GM19025 (cell line): ENCODE data around the gene ARHGEF28.
A peak's percentile ranks its signal among the peaks of the same experiment; 100 is the strongest.

Source experiments
- ATAC-seq: cut with Tn5 transposase; IDR thresholded peaks from one replicate; pipeline ENCODE4 v1.9.1; 2021; ENCODE audit warnings: mild to moderate bottlenecking, low read depth, moderate library complexity; ENCODE audit not compliant: unreplicated experiment

Gene ARHGEF28

GRCh38 chr5:73648515-73648914 lies 22.5 kb downstream of the ARHGEF28 start:
- no peak for ATAC-seq

GRCh38 chr5:73649926-73650325 lies 23.9 kb downstream of the ARHGEF28 start:
- ATAC-seq, result no peak

GRCh38 chr5:73652391-73652790 lies 26.4 kb downstream of the ARHGEF28 start:
- ATAC-seq, result no peak

GRCh38 chr5:73654171-73654811 lies 28.3 kb downstream of the ARHGEF28 start:
- peak; percentile 66 for ATAC-seq

GRCh38 chr5:73654819-73655318 lies 28.9 kb downstream of the ARHGEF28 start:
- ATAC-seq, result no peak

- ATAC-seq, result no peak
Observed at GRCh38 chr5:73655521-73656160, 29.6 kb downstream of the ARHGEF28 start.

- ATAC-seq, result no peak
Observed at GRCh38 chr5:73661753-73662152, 35.8 kb downstream of the ARHGEF28 start.

GRCh38 chr5:73663161-73663859 lies 37.3 kb downstream of the ARHGEF28 start:
- no peak for ATAC-seq

GRCh38 chr5:73663860-73664240 lies 37.9 kb downstream of the ARHGEF28 start:
- peak; percentile 45 for ATAC-seq

GRCh38 chr5:73664796-73665195 lies 38.8 kb downstream of the ARHGEF28 start:
- ATAC-seq, result no peak

GRCh38 chr5:73666891-73667290 lies 40.9 kb downstream of the ARHGEF28 start:
- ATAC-seq, result no peak

- ATAC-seq, result peak; percentile 52
Observed at GRCh38 chr5:73668017-73668416, 42.0 kb downstream of the ARHGEF28 start.

- no peak for ATAC-seq
Observed at GRCh38 chr5:73668486-73669111, 42.6 kb downstream of the ARHGEF28 start.

- no peak for ATAC-seq
Observed at GRCh38 chr5:73670731-73671130, 44.7 kb downstream of the ARHGEF28 start.

GRCh38 chr5:73672132-73672531 lies 46.1 kb downstream of the ARHGEF28 start:
- ATAC-seq, result no peak

GRCh38 chr5:73673161-73673591 lies 47.2 kb downstream of the ARHGEF28 start:
- ATAC-seq, result no peak

GRCh38 chr5:73674669-73675004 lies 48.6 kb downstream of the ARHGEF28 start:
- no peak for ATAC-seq

GRCh38 chr5:73678322-73678740 lies 52.3 kb downstream of the ARHGEF28 start:
- ATAC-seq, result no peak

GRCh38 chr5:73678807-73679206 lies 52.8 kb downstream of the ARHGEF28 start:
- no peak for ATAC-seq

GRCh38 chr5:73682176-73682575 lies 56.2 kb downstream of the ARHGEF28 start:
- ATAC-seq, result no peak

GRCh38 chr5:73684691-73685090 lies 58.7 kb downstream of the ARHGEF28 start:
- ATAC-seq, result no peak
